ENCODE measurements around the gene CLEC9A. TPM values are rescaled to one million over a fixed set of nuclear protein-coding genes. Genes with fewer than 3 reads are reported as not detected.

CLEC9A gene
- total and polyA plus RNA-seq, 2 of the 8 experiments (the other 6 are each of a cell fraction or from before 2014, with no cell fraction given), result not detected

- TF ChIP-seq CHD7 (IDR thresholded peaks at IDR 0.05; ENCODE audit: insufficient replicate concordance, low read length), result no peak
- no peak for TF ChIP-seq BCL11A (IDR thresholded peaks at IDR 0.05; ENCODE audit: low read depth in 2 of 2, low read length in 2 of 2)
- TF ChIP-seq TEAD4 (IDR thresholded peaks at IDR 0.05; ENCODE audit: low read depth, low read length), result no peak
- TF ChIP-seq KDM4A (IDR thresholded peaks at IDR 0.05; ENCODE audit: low read depth, low read length, severe bottlenecking), result no peak
- TF ChIP-seq SRF (IDR thresholded peaks at IDR 0.05; ENCODE audit: low read depth, low read length), result no peak
- no peak for TF ChIP-seq ATF2 (IDR thresholded peaks at IDR 0.05; ENCODE audit: low read length)
- TF ChIP-seq TCF12 (IDR thresholded peaks at IDR 0.05; ENCODE audit: low read depth, low read length), result no peak
These were observed 36.8 kb downstream of the CLEC9A start (continued) for GRCh38 chr12:10067264-10067663.
